K562 (cell line): ENCODE data around the gene NEURL1B. TPM values are rescaled to one million over a fixed set of nuclear protein-coding genes. Genes with fewer than 3 reads are reported as not detected.

ENCODE experiments used
- CREM ChIP-seq: IDR thresholded peaks from 2 replicates; pipeline ENCODE4 v1.6.1; 2014; ENCODE audit warnings: antibody characterized with exemption, low read depth
- CTBP1 ChIP-seq: fragments of 450-650 bp; IDR thresholded peaks from 2 replicates; pipeline ENCODE4 v1.6.1; 2016; ENCODE audit warnings: borderline replicate concordance
- CXXC5 ChIP-seq: fragments of 250-450 bp; sonication (Bioruptor Pico); IDR thresholded peaks from 2 replicates; pipeline ENCODE4 v1.8.0; 2022; ENCODE audit warnings: inconsistent platforms, mild to moderate bottlenecking, moderate library complexity
- GABPB1 ChIP-seq: sonication (generic); formaldehyde crosslinking; IDR thresholded peaks from 2 replicates; pipeline ENCODE4 v1.8.0; 2022; ENCODE audit warnings: mild to moderate bottlenecking, missing genetic modification reagents
- L3MBTL2 ChIP-seq: fragments of 450-650 bp; IDR thresholded peaks from 2 replicates; pipeline ENCODE4 v1.6.1; 2016; ENCODE audit warnings: mild to moderate bottlenecking, moderate library complexity
- MYC ChIP-seq, 2 experiments: fragments of 250-450 bp in 1 of 2; sonication (Bioruptor Pico) in 1 of 2; IDR thresholded peaks; 2 replicates each; pipeline versions ENCODE4 v1.5.1 to v1.6.1; 2012 to 2021; ENCODE audit warnings: low read depth in 2 of 2, borderline replicate concordance in 1 of 2, improper control_type of control experiment in 1 of 2, low read length in 1 of 2, mild to moderate bottlenecking in 1 of 2, moderate library complexity in 1 of 2
- YY1 ChIP-seq, 3 experiments: IDR thresholded peaks; 2 replicates each; pipeline ENCODE4 v1.6.1; 2011; ENCODE audit warnings: low read length in 2 of 3, mild to moderate bottlenecking in 2 of 3, moderate library complexity in 2 of 3, borderline replicate concordance in 1 of 3, control low read depth in 1 of 3, low read depth in 1 of 3; ENCODE audit not compliant: insufficient read depth in 3 of 3, insufficient replicate concordance in 2 of 3, control insufficient read depth in 1 of 3, insufficient read length in 1 of 3; ENCODE audit errors: extremely low read depth in 1 of 3
- ZKSCAN1 ChIP-seq: fragments of 150-350 bp; IDR thresholded peaks from 2 replicates; pipeline ENCODE4 v1.6.1; 2016; ENCODE audit warnings: low read depth, low read length
- polyA plus RNA-seq, 8 experiments: library from polyadenylated mRNA; depleted of rRNA in 4 of 8; stranded (reverse) in 5 of 8; unstranded in 3 of 8; fragments of >200 nt; fragmentation: Nextera tagmentation in 2 of 8; fragmentation: Illumina TruSeq in 1 of 8; extraction: Ambion mirVana in 2 of 8; extraction: Trizol in 1 of 8; gene quantifications; 2 replicates each; pipeline versions ENCODE4 v1.2.1 to v1.2.3, GENCODE V29; 2011 to 2014; ENCODE audit warnings: inconsistent platforms in 1 of 8, missing spikeins in 1 of 8
- total RNA-seq, 7 experiments: library from RNA; depleted of rRNA in 6 of 7; stranded (reverse); fragments of >200 nt in 6 of 7; fragmentation: Illumina TruSeq in 2 of 7; extraction: Trizol in 2 of 7; gene quantifications; 2 replicates each; pipeline versions ENCODE4 v1.2.1 to v1.2.3, GENCODE V29; 2011 to 2021; ENCODE audit warnings: low replicate concordance in 1 of 7
- TF ChIP-seq, protein P1 (sequence below): fragments of 450-650 bp; IDR thresholded peaks from 2 replicates; pipeline ENCODE4 v1.6.1; 2016
- TF ChIP-seq, protein P2 (sequence below), 2 experiments: IDR thresholded peaks in 1 of 2; conservative IDR thresholded peaks in 1 of 2; 2 replicates each; pipeline ENCODE4 v1.6.1; 2016; ENCODE audit warnings: low read depth in 2 of 2, mild to moderate bottlenecking in 1 of 2, missing compliant biosample characterization in 1 of 2, missing genetic modification characterization in 1 of 2, moderate library complexity in 1 of 2
- TF ChIP-seq, protein P3 (sequence below): fragments of 450-650 bp; formaldehyde crosslinking; IDR thresholded peaks from 2 replicates; pipeline ENCODE4 v1.4.0; 2020; ENCODE audit warnings: mild to moderate bottlenecking, moderate library complexity
- TF ChIP-seq, protein P4 (sequence below): fragments of 250-450 bp; sonication (Bioruptor Pico); IDR thresholded peaks from 2 replicates; pipeline ENCODE4 v1.8.0; 2022; ENCODE audit warnings: inconsistent platforms
- TF ChIP-seq, protein P5 (sequence below): sonication (generic); formaldehyde crosslinking; IDR thresholded peaks from 2 replicates; pipeline ENCODE4 v1.8.1; 2023; ENCODE audit warnings: mild to moderate bottlenecking, missing genetic modification reagents

Gene NEURL1B
- total and polyA plus RNA-seq, 9 of the 15 experiments (the other 6 are each of a cell fraction or from before 2014, with no cell fraction given) = 0.04 TPM; not detected in 8

DNA sequence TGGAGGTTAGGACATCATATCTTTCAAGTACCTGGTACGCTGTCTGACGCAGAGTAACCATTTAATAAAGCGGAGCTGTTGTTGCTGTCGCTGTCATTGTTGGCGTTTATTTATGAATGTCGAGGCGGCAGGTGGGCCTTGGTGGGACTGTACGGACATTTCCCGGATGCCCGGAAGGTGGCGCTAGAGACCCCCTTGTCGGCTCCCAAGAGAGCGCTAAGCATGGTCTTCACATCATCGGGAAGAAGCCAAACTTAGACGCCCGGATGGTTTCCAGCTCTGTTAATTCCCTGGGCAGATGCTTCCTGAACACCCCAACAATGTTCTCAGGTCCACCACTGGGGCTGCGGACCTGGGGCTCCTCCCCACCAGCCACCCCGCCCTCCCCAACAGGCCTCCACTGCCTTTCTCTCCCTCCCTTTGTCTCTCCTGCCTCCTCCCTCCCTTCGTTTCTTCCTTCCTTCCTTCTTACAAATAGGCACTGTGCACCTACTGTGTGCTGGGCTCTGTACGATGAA, 75.8 kb downstream of the NEURL1B start (continued):
- TF ChIP-seq MYC (IDR thresholded peaks at IDR 0.05; ENCODE audit: low read depth, low read length) (peak; percentile 48; the same call in 1 of the 2 replicates), MYC (CRISPR knock-in tag; IDR thresholded peaks at IDR 0.05; ENCODE audit: borderline replicate concordance, low read depth) (no peak), YY1 (IDR thresholded peaks at IDR 0.05; ENCODE audit: borderline replicate concordance in 1 of 3, control insufficient read depth in 1 of 3, extremely low read depth in 1 of 3, insufficient read depth in 3 of 3, insufficient read length in 1 of 3, insufficient replicate concordance in 2 of 3, low read depth in 1 of 3, low read length in 2 of 3) (peak in 1 of 3 experiments; percentile 30), GABPB1 (no peak), CREM (peak; percentile 34; the same call in 1 of the 2 replicates), CTBP1 (peak; percentile 57; the same call in 1 of the 2 replicates), L3MBTL2 (0 out of 2 replicates have a peak, but pooled peaks have one; percentile 31), ZKSCAN1 (peak; percentile 86), CXXC5 (CRISPR knock-in tag) (peak; percentile 23; the same call in 1 of the 2 replicates)
- TF ChIP-seq, protein P1, sequence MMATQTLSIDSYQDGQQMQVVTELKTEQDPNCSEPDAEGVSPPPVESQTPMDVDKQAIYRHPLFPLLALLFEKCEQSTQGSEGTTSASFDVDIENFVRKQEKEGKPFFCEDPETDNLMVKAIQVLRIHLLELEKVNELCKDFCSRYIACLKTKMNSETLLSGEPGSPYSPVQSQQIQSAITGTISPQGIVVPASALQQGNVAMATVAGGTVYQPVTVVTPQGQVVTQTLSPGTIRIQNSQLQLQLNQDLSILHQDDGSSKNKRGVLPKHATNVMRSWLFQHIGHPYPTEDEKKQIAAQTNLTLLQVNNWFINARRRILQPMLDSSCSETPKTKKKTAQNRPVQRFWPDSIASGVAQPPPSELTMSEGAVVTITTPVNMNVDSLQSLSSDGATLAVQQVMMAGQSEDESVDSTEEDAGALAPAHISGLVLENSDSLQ = peak; percentile 58
- TF ChIP-seq, protein P2, sequence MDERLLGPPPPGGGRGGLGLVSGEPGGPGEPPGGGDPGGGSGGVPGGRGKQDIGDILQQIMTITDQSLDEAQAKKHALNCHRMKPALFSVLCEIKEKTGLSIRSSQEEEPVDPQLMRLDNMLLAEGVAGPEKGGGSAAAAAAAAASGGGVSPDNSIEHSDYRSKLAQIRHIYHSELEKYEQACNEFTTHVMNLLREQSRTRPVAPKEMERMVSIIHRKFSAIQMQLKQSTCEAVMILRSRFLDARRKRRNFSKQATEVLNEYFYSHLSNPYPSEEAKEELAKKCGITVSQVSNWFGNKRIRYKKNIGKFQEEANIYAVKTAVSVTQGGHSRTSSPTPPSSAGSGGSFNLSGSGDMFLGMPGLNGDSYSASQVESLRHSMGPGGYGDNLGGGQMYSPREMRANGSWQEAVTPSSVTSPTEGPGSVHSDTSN (CRISPR knock-in tag; IDR thresholded peaks at IDR 0.05; ENCODE audit: low read depth) = no peak
- TF ChIP-seq, protein P2 (tag; conservative IDR thresholded peaks at IDR 0.05; ENCODE audit: low read depth) = peak; percentile 38; the same call in 1 of the 2 replicates
- TF ChIP-seq, protein P3, sequence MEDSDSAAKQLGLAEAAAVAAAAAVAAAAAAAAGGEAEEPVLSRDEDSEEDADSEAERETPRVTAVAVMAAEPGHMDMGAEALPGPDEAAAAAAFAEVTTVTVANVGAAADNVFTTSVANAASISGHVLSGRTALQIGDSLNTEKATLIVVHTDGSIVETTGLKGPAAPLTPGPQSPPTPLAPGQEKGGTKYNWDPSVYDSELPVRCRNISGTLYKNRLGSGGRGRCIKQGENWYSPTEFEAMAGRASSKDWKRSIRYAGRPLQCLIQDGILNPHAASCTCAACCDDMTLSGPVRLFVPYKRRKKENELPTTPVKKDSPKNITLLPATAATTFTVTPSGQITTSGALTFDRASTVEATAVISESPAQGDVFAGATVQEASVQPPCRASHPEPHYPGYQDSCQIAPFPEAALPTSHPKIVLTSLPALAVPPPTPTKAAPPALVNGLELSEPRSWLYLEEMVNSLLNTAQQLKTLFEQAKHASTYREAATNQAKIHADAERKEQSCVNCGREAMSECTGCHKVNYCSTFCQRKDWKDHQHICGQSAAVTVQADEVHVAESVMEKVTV = peak; percentile 85
- TF ChIP-seq, protein P4, sequence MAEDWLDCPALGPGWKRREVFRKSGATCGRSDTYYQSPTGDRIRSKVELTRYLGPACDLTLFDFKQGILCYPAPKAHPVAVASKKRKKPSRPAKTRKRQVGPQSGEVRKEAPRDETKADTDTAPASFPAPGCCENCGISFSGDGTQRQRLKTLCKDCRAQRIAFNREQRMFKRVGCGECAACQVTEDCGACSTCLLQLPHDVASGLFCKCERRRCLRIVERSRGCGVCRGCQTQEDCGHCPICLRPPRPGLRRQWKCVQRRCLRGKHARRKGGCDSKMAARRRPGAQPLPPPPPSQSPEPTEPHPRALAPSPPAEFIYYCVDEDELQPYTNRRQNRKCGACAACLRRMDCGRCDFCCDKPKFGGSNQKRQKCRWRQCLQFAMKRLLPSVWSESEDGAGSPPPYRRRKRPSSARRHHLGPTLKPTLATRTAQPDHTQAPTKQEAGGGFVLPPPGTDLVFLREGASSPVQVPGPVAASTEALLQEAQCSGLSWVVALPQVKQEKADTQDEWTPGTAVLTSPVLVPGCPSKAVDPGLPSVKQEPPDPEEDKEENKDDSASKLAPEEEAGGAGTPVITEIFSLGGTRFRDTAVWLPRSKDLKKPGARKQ (CRISPR knock-in tag) = 0 out of 2 replicates have a peak, but pooled peaks have one; percentile 32
- TF ChIP-seq, protein P5, sequence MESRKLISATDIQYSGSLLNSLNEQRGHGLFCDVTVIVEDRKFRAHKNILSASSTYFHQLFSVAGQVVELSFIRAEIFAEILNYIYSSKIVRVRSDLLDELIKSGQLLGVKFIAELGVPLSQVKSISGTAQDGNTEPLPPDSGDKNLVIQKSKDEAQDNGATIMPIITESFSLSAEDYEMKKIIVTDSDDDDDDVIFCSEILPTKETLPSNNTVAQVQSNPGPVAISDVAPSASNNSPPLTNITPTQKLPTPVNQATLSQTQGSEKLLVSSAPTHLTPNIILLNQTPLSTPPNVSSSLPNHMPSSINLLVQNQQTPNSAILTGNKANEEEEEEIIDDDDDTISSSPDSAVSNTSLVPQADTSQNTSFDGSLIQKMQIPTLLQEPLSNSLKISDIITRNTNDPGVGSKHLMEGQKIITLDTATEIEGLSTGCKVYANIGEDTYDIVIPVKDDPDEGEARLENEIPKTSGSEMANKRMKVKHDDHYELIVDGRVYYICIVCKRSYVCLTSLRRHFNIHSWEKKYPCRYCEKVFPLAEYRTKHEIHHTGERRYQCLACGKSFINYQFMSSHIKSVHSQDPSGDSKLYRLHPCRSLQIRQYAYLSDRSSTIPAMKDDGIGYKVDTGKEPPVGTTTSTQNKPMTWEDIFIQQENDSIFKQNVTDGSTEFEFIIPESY (CRISPR knock-in tag) = peak; percentile 97
